ENCODE data around the gene TMEM240.

TMEM240 gene

DNA sequence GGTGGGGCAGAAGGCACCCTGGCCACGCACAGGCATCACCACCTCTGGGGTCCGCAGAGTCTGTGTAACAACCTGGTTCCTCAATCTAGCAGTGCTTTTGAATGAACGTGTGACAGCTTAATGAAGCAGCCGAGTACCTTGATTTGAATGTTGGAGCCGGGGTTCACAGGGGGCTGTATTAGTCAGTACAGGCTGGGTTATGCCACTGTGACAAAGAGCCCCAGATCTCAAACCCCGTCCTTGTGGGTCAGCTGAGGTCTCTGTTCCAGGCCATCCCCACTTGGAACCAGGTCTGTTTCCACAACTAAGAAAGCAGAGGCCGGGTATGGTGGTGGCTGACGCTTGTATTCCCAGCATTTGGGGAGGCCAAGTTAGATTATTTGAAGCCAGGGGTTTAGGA, 10.5 kb downstream of the TMEM240 start:
- Histone ChIP-seq H3K4me2 (ENCODE audit: insufficient read depth, low read length) (no peak overlapping the region), H3K9me3 (ENCODE audit: insufficient read depth, low read length, severe bottlenecking) (no peaks in the 10 kb centered on the region), H2AFZ (ENCODE audit: low read depth, low read length) (no peak overlapping the region), H3K4me1 (ENCODE audit: insufficient read depth, low read length) (no peaks in the 10 kb centered on the region), H3K27ac (ENCODE audit: low read length) (no peak overlapping the region), H3K36me3 (ENCODE audit: insufficient read depth, low read length) (peaks cover 61% of the 10 kb centered on the region), H3K9ac (ENCODE audit: low read depth, low read length) (no peak overlapping the region), H3K27me3 (ENCODE audit: insufficient read depth, low read length, poor library complexity) (no peaks in the 10 kb centered on the region), H3K4me3 (ENCODE audit: low read depth in 1 of 2, low read length in 2 of 2) (no peak overlapping the region), H3K79me2 (ENCODE audit: insufficient read depth, low read length) (no peaks in the 10 kb centered on the region), H4K20me1 (ENCODE audit: insufficient read depth, low read length) (no peaks in the 10 kb centered on the region)
- DNase-seq, result no peak
- TF ChIP-seq, protein P1, sequence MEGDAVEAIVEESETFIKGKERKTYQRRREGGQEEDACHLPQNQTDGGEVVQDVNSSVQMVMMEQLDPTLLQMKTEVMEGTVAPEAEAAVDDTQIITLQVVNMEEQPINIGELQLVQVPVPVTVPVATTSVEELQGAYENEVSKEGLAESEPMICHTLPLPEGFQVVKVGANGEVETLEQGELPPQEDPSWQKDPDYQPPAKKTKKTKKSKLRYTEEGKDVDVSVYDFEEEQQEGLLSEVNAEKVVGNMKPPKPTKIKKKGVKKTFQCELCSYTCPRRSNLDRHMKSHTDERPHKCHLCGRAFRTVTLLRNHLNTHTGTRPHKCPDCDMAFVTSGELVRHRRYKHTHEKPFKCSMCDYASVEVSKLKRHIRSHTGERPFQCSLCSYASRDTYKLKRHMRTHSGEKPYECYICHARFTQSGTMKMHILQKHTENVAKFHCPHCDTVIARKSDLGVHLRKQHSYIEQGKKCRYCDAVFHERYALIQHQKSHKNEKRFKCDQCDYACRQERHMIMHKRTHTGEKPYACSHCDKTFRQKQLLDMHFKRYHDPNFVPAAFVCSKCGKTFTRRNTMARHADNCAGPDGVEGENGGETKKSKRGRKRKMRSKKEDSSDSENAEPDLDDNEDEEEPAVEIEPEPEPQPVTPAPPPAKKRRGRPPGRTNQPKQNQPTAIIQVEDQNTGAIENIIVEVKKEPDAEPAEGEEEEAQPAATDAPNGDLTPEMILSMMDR (IDR thresholded peaks at IDR 0.05; ENCODE audit: borderline replicate concordance, extremely low read depth, low read length, poor library complexity, severe bottlenecking), result no peak
- no peak for TF ChIP-seq EZH2 (IDR thresholded peaks at IDR 0.05; ENCODE audit: borderline replicate concordance, low read depth, low read length, severe bottlenecking)
- ATAC-seq (ENCODE audit: insufficient read depth, low read depth), result no peak

GRCh38 chr1:1529321-1529720, 11.1 kb downstream of the TMEM240 start:
- TF ChIP-seq EZH2 (IDR thresholded peaks at IDR 0.05; ENCODE audit: borderline replicate concordance, low read depth, low read length, severe bottlenecking), result no peak
- TF ChIP-seq, protein P1 (IDR thresholded peaks at IDR 0.05; ENCODE audit: borderline replicate concordance, extremely low read depth, low read length, poor library complexity, severe bottlenecking), result no peak
- H3K4me3 ChIP-seq (ENCODE audit: low read depth in 1 of 2, low read length in 2 of 2), result no peak overlapping the region
- no peaks in the 10 kb centered on the region for H3K27me3 ChIP-seq (ENCODE audit: insufficient read depth, low read length, poor library complexity)
- H4K20me1 ChIP-seq (ENCODE audit: insufficient read depth, low read length), result no peaks in the 10 kb centered on the region
- no peaks in the 10 kb centered on the region for H3K9me3 ChIP-seq (ENCODE audit: insufficient read depth, low read length, severe bottlenecking)
- no peak overlapping the region for H3K4me2 ChIP-seq (ENCODE audit: insufficient read depth, low read length)
- no peak overlapping the region for H3K27ac ChIP-seq (ENCODE audit: low read length)
- no peak overlapping the region for H2AFZ ChIP-seq (ENCODE audit: low read depth, low read length)
- peaks cover 60% of the 10 kb centered on the region for H3K36me3 ChIP-seq (ENCODE audit: insufficient read depth, low read length)
- H3K4me1 ChIP-seq (ENCODE audit: insufficient read depth, low read length), result no peaks in the 10 kb centered on the region
- no peak for DNase-seq
- ATAC-seq (ENCODE audit: insufficient read depth, low read depth), result no peak
- H3K79me2 ChIP-seq (ENCODE audit: insufficient read depth, low read length), result no peaks in the 10 kb centered on the region
- no peak overlapping the region for H3K9ac ChIP-seq (ENCODE audit: low read depth, low read length)

DNA sequence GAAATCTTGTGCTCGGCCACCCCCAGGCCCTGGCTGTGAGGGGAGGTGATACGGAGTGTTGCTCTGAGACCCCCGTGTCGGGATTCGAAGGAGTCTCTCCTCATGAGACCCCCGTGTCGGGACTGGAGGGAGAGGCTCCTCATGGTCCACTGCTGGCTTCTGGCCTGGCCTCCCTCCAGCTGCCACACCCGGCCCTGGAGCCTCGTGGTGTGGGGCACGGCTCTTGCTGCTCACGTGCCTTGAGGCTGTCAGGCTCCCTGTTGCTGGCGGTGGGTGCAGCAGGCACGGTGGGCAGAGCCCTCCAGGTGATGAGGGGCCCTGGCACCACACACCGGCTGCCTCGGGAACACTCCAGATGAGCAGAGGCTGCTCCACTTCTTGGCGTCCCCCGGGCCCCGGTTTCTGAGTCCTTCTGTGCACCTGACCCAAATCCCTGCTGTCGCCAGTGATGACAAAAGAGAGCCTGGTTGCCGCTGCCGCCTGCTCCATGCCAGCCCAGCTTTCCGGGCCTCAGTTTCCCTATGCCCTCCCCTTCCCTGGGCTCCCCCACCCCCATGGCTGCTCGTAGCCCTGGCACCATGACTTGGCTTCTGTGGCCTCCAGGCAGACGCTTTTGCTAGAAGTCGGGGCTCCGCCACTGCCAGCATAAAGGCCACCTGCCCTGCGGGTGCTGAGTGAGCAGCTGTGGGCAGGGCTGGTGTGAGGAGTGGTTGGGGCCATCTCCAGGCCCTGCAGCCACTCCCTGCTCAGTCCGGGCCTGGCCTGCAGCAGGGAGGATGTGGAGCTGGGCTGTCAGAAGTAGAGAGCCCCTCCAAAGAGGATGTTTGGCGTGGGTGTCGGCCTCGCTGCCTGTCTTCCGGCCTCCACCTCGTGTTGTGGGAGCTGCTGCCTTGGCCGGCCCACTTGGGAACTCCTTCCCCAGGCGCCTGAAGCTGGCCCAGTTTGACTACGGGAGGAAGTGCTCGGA, 11.8 kb downstream of the TMEM240 start:
- TF ChIP-seq, protein P1 (IDR thresholded peaks at IDR 0.05; ENCODE audit: borderline replicate concordance, extremely low read depth, low read length, poor library complexity, severe bottlenecking), result no peak
- TF ChIP-seq EZH2 (IDR thresholded peaks at IDR 0.05; ENCODE audit: borderline replicate concordance, low read depth, low read length, severe bottlenecking), result no peak
- peaks cover 60% of the 10 kb centered on the region for H3K36me3 ChIP-seq (ENCODE audit: insufficient read depth, low read length)
- H3K27ac ChIP-seq (ENCODE audit: low read length), result no peak overlapping the region
- H3K4me2 ChIP-seq (ENCODE audit: insufficient read depth, low read length), result no peak overlapping the region
- no peaks in the 10 kb centered on the region for H3K79me2 ChIP-seq (ENCODE audit: insufficient read depth, low read length)
- DNase-seq (no peak), ATAC-seq (ENCODE audit: insufficient read depth, low read depth) (no peak)
- H2AFZ ChIP-seq (ENCODE audit: low read depth, low read length), result no peak overlapping the region
- H4K20me1 ChIP-seq (ENCODE audit: insufficient read depth, low read length), result no peaks in the 10 kb centered on the region
- H3K9me3 ChIP-seq (ENCODE audit: insufficient read depth, low read length, severe bottlenecking), result no peaks in the 10 kb centered on the region
- H3K4me3 ChIP-seq (ENCODE audit: low read depth in 1 of 2, low read length in 2 of 2), result no peak overlapping the region
- no peak overlapping the region for H3K9ac ChIP-seq (ENCODE audit: low read depth, low read length)
- H3K27me3 ChIP-seq (ENCODE audit: insufficient read depth, low read length, poor library complexity), result no peaks in the 10 kb centered on the region
- no peaks in the 10 kb centered on the region for H3K4me1 ChIP-seq (ENCODE audit: insufficient read depth, low read length)

Data from DND-41 (cell line).